ENCODE measurements around the gene FRMD4A.

GRCh38 chr10:14116837-14117236 is 213.9 kb downstream of the FRMD4A start:
- TF ChIP-seq, protein P1, sequence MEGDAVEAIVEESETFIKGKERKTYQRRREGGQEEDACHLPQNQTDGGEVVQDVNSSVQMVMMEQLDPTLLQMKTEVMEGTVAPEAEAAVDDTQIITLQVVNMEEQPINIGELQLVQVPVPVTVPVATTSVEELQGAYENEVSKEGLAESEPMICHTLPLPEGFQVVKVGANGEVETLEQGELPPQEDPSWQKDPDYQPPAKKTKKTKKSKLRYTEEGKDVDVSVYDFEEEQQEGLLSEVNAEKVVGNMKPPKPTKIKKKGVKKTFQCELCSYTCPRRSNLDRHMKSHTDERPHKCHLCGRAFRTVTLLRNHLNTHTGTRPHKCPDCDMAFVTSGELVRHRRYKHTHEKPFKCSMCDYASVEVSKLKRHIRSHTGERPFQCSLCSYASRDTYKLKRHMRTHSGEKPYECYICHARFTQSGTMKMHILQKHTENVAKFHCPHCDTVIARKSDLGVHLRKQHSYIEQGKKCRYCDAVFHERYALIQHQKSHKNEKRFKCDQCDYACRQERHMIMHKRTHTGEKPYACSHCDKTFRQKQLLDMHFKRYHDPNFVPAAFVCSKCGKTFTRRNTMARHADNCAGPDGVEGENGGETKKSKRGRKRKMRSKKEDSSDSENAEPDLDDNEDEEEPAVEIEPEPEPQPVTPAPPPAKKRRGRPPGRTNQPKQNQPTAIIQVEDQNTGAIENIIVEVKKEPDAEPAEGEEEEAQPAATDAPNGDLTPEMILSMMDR (IDR thresholded peaks at IDR 0.05): no peak
- TF ChIP-seq POLR2A (IDR thresholded peaks at IDR 0.05): no peak

Data from heart left ventricle (tissue), 13 donors.